Stomach smooth muscle (tissue), 2 donors: ENCODE measurements around the gene PHF1.

Source experiments
- H3K27ac ChIP-seq: one replicate; pipeline ENCODE4 v1.7.0; 2013; ENCODE audit warnings: mild to moderate bottlenecking, low read length, inconsistent platforms
- H3K27me3 ChIP-seq, 2 donors: one replicate each; pipeline ENCODE4 v1.7.0; 2013; ENCODE audit warnings: low read length in 2 of 2; ENCODE audit not compliant: insufficient read depth in 2 of 2, control insufficient read depth in 1 of 2
- H3K36me3 ChIP-seq, 2 donors: one replicate each; pipeline ENCODE4 v1.7.0; 2013; ENCODE audit warnings: low read length in 2 of 2; ENCODE audit not compliant: control insufficient read depth in 2 of 2, insufficient read depth in 2 of 2
- H3K4me1 ChIP-seq: one replicate; pipeline ENCODE4 v1.7.0; 2013; ENCODE audit warnings: low read length; ENCODE audit not compliant: control insufficient read depth, insufficient read depth
- H3K4me3 ChIP-seq, 2 donors: one replicate each; pipeline ENCODE4 v1.7.0; 2013; ENCODE audit warnings: low read length in 2 of 2
- H3K9ac ChIP-seq, 2 donors: one replicate each; pipeline ENCODE4 v1.7.0; 2013; ENCODE audit warnings: low read length in 2 of 2, mild to moderate bottlenecking in 1 of 2
- H3K9me3 ChIP-seq, 2 donors: one replicate each; pipeline ENCODE4 v1.7.0; 2013; ENCODE audit warnings: low read length in 2 of 2; ENCODE audit not compliant: control insufficient read depth in 2 of 2
- donor health status: healthy.
- donor health status: Pancreatic carcinoma.

PHF1 gene

GRCh38 chr6:33428224-33428965, 17.6 kb downstream of the PHF1 start:
- H3K9me3 ChIP-seq = no peaks in the 10 kb centered on the region
- peak overlapping the region; percentile 54 to 82 for H3K4me3 ChIP-seq
- H3K27ac ChIP-seq = peak overlapping the region; percentile 77
- H3K27me3 ChIP-seq = no peaks in the 10 kb centered on the region
- H3K9ac ChIP-seq = peak overlapping the region in 1 of 2 donors; percentile 39
- no peaks in the 10 kb centered on the region for H3K36me3 ChIP-seq
- H3K4me1 ChIP-seq = peaks cover 75% of the 10 kb centered on the region

GRCh38 chr6:33428966-33429749, 18.3 kb downstream of the PHF1 start:
- H3K9me3 ChIP-seq = no peaks in the 10 kb centered on the region
- peak overlapping the region; percentile 21 to 39 for H3K9ac ChIP-seq
- H3K4me1 ChIP-seq = peaks cover 74% of the 10 kb centered on the region
- H3K27me3 ChIP-seq = no peaks in the 10 kb centered on the region
- H3K36me3 ChIP-seq = no peaks in the 10 kb centered on the region
- H3K4me3 ChIP-seq = peak overlapping the region in 1 of 2 donors; percentile 24
- H3K27ac ChIP-seq = peak overlapping the region; percentile 77

GRCh38 chr6:33429750-33430052, 18.9 kb downstream of the PHF1 start:
- H3K9ac ChIP-seq = peak overlapping the region in 1 of 2 donors; percentile 3
- H3K36me3 ChIP-seq = no peaks in the 10 kb centered on the region
- H3K4me3 ChIP-seq = peak overlapping the region in 1 of 2 donors; percentile 24
- no peaks in the 10 kb centered on the region for H3K27me3 ChIP-seq
- peaks cover 74% of the 10 kb centered on the region for H3K4me1 ChIP-seq
- H3K27ac ChIP-seq = peak overlapping the region; percentile 77
- no peaks in the 10 kb centered on the region for H3K9me3 ChIP-seq

GRCh38 chr6:33430334-33430733, 19.5 kb downstream of the PHF1 start:
- Histone ChIP-seq H3K27ac (peak overlapping the region; percentile 91), H3K4me1 (peaks cover 67% of the 10 kb centered on the region), H3K4me3 (no peak overlapping the region), H3K36me3 (peaks cover 0 to 2% of the 10 kb centered on the region in 2 donors), H3K9me3 (no peaks in the 10 kb centered on the region), H3K9ac (no peak overlapping the region), H3K27me3 (no peaks in the 10 kb centered on the region)

GRCh38 chr6:33430991-33431879, 20.4 kb downstream of the PHF1 start:
- no peaks in the 10 kb centered on the region for H3K27me3 ChIP-seq
- peaks cover 67% of the 10 kb centered on the region for H3K4me1 ChIP-seq
- H3K9ac ChIP-seq = peak overlapping the region; percentile 5 to 21
- no peaks in the 10 kb centered on the region for H3K9me3 ChIP-seq
- peak overlapping the region; percentile 91 for H3K27ac ChIP-seq
- peak overlapping the region in 1 of 2 donors; percentile 59 for H3K4me3 ChIP-seq
- H3K36me3 ChIP-seq = peaks cover 8% of the 10 kb centered on the region in 2 donors

- H3K4me1 ChIP-seq = peaks cover 62% of the 10 kb centered on the region
- no peaks in the 10 kb centered on the region for H3K27me3 ChIP-seq
- H3K36me3 ChIP-seq = peaks cover 13 to 14% of the 10 kb centered on the region in 2 donors
- H3K27ac ChIP-seq = peak overlapping the region; percentile 91
- H3K9me3 ChIP-seq = no peaks in the 10 kb centered on the region
- no peak overlapping the region for H3K4me3 ChIP-seq
- H3K9ac ChIP-seq = peak overlapping the region in 1 of 2 donors; percentile 47
Measured at GRCh38 chr6:33431880-33432541, 21.2 kb downstream of the PHF1 start.

GRCh38 chr6:33432546-33432945, 21.7 kb downstream of the PHF1 start:
- H3K9me3 ChIP-seq = no peaks in the 10 kb centered on the region
- H3K27me3 ChIP-seq = no peaks in the 10 kb centered on the region
- no peak overlapping the region for H3K4me3 ChIP-seq
- H3K36me3 ChIP-seq = peaks cover 16 to 19% of the 10 kb centered on the region in 2 donors
- H3K27ac ChIP-seq = peak overlapping the region; percentile 91
- peak overlapping the region in 1 of 2 donors; percentile 47 for H3K9ac ChIP-seq
- H3K4me1 ChIP-seq = peaks cover 57% of the 10 kb centered on the region

GRCh38 chr6:33433001-33433543, 22.3 kb downstream of the PHF1 start:
- Histone ChIP-seq H3K9me3 (no peaks in the 10 kb centered on the region), H3K27ac (peak overlapping the region; percentile 91), H3K4me3 (peak overlapping the region; percentile 49 to 54), H3K36me3 (peaks cover 18 to 22% of the 10 kb centered on the region in 2 donors), H3K9ac (peak overlapping the region in 1 of 2 donors; percentile 56), H3K27me3 (no peaks in the 10 kb centered on the region), H3K4me1 (peaks cover 56% of the 10 kb centered on the region)

GRCh38 chr6:33433544-33434191, 22.9 kb downstream of the PHF1 start:
- Histone ChIP-seq H3K4me3 (peak overlapping the region; percentile 49 to 54), H3K27ac (peak overlapping the region; percentile 91), H3K27me3 (no peaks in the 10 kb centered on the region), H3K36me3 (peaks cover 23 to 28% of the 10 kb centered on the region in 2 donors), H3K9ac (peak overlapping the region; percentile 48 to 70), H3K4me1 (peaks cover 51% of the 10 kb centered on the region), H3K9me3 (no peaks in the 10 kb centered on the region)
